ENCODE data around the gene DESI2.

DNA sequence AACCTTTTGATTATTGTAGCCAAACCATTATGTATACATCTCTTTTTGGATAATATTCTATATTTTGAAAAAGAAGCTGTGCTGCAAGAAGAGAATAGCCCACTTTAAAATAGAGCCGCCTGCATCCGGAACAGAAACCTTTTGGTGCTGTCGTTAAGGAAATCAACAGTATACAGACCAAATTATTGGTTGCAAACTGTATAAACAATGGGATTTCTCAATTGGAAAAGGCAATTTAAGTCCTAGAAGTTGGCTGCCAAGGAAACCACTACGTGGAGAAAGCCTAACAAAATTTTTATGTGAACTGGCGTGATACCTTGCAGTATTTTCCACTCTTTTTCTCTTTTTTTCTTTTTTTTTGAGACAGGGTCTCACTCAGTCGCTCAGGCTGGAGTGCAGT lies 25.8 kb downstream of the DESI2 start:
- TF ChIP-seq, protein P1, sequence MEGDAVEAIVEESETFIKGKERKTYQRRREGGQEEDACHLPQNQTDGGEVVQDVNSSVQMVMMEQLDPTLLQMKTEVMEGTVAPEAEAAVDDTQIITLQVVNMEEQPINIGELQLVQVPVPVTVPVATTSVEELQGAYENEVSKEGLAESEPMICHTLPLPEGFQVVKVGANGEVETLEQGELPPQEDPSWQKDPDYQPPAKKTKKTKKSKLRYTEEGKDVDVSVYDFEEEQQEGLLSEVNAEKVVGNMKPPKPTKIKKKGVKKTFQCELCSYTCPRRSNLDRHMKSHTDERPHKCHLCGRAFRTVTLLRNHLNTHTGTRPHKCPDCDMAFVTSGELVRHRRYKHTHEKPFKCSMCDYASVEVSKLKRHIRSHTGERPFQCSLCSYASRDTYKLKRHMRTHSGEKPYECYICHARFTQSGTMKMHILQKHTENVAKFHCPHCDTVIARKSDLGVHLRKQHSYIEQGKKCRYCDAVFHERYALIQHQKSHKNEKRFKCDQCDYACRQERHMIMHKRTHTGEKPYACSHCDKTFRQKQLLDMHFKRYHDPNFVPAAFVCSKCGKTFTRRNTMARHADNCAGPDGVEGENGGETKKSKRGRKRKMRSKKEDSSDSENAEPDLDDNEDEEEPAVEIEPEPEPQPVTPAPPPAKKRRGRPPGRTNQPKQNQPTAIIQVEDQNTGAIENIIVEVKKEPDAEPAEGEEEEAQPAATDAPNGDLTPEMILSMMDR (IDR thresholded peaks at IDR 0.05), result no peak
- TF ChIP-seq POLR2A (IDR thresholded peaks at IDR 0.05), result no peak

All from gastroesophageal sphincter (tissue), 3 donors.